ENCODE data around the gene CNTNAP2. TPM values are rescaled to one million over a fixed set of nuclear protein-coding genes. Genes with fewer than 3 reads are reported as not detected.
"Not testable (repeated sequence)": the region's sequence is repeated elsewhere in the genome, so short reads cannot be mapped to it uniquely, and the experiment has no call there.

Gene CNTNAP2
- total RNA-seq, 1 donor from 2014 or later = 9.2 TPM

GRCh38 chr7:147775516-147776284, 1659.1 kb downstream of the CNTNAP2 start:
- DNase-seq (ENCODE audit: low read depth) = no peak
- no peak overlapping the region for H3K4me3 ChIP-seq (ENCODE audit: low read depth, low read length)
- TF ChIP-seq, protein P1, sequence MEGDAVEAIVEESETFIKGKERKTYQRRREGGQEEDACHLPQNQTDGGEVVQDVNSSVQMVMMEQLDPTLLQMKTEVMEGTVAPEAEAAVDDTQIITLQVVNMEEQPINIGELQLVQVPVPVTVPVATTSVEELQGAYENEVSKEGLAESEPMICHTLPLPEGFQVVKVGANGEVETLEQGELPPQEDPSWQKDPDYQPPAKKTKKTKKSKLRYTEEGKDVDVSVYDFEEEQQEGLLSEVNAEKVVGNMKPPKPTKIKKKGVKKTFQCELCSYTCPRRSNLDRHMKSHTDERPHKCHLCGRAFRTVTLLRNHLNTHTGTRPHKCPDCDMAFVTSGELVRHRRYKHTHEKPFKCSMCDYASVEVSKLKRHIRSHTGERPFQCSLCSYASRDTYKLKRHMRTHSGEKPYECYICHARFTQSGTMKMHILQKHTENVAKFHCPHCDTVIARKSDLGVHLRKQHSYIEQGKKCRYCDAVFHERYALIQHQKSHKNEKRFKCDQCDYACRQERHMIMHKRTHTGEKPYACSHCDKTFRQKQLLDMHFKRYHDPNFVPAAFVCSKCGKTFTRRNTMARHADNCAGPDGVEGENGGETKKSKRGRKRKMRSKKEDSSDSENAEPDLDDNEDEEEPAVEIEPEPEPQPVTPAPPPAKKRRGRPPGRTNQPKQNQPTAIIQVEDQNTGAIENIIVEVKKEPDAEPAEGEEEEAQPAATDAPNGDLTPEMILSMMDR (conservative IDR thresholded peaks at IDR 0.05; ENCODE audit: low read depth, low read length) = no peak

GRCh38 chr7:147777309-147777708, 1660.7 kb downstream of the CNTNAP2 start:
- no peak for DNase-seq (ENCODE audit: low read depth)
- H3K4me3 ChIP-seq (ENCODE audit: low read depth, low read length) = no peak overlapping the region
- TF ChIP-seq, protein P1 (conservative IDR thresholded peaks at IDR 0.05; ENCODE audit: low read depth, low read length) = no peak

DNA sequence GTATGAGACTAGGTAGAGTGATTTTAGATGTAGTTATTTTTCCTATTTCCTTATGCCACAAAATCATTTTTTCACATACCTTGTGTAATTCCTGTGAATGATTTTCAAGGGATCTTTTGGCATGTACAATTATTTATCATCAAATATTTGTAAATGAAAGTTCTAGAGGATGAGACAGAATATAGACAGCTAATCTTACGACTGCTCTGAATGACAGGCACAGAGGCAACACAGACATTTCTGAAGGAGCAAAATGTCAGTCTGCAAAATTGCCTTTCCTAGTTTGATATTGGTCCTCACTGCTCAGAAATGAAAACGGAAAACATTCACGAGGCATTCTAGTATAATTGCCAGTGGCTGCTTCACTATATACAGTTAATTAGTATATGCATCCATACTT, 1663.3 kb downstream of the CNTNAP2 start:
- no peak overlapping the region for H3K4me3 ChIP-seq (ENCODE audit: low read depth, low read length)
- no peak for DNase-seq (ENCODE audit: low read depth)
- TF ChIP-seq, protein P1 (conservative IDR thresholded peaks at IDR 0.05; ENCODE audit: low read depth, low read length) = no peak

- TF ChIP-seq, protein P1 (conservative IDR thresholded peaks at IDR 0.05; ENCODE audit: low read depth, low read length) = no peak
- no peak for DNase-seq (ENCODE audit: low read depth)
Observed at GRCh38 chr7:147796581-147796980, 1680.0 kb downstream of the CNTNAP2 start.

GRCh38 chr7:147798001-147798400, 1681.4 kb downstream of the CNTNAP2 start:
- H3K4me3 ChIP-seq (ENCODE audit: low read depth, low read length) = no peak overlapping the region
- no peak for DNase-seq (ENCODE audit: low read depth)
- TF ChIP-seq, protein P1 (conservative IDR thresholded peaks at IDR 0.05; ENCODE audit: low read depth, low read length) = no peak

More at GRCh38 chr7:147796581-147796980, 1680.0 kb downstream of the CNTNAP2 start:
- H3K4me3 ChIP-seq (ENCODE audit: low read depth, low read length) = no peak overlapping the region

- not testable (repeated sequence) for DNase-seq (ENCODE audit: low read depth)
Observed at GRCh38 chr7:147801762-147802161, 1685.2 kb downstream of the CNTNAP2 start.

GRCh38 chr7:147803151-147803550, 1686.5 kb downstream of the CNTNAP2 start:
- TF ChIP-seq, protein P1 (conservative IDR thresholded peaks at IDR 0.05; ENCODE audit: low read depth, low read length) = no peak
- DNase-seq (ENCODE audit: low read depth) = no peak

More at GRCh38 chr7:147801762-147802161, 1685.2 kb downstream of the CNTNAP2 start:
- H3K4me3 ChIP-seq (ENCODE audit: low read depth, low read length) = not testable (repeated sequence)

More at GRCh38 chr7:147803151-147803550, 1686.5 kb downstream of the CNTNAP2 start:
- no peak overlapping the region for H3K4me3 ChIP-seq (ENCODE audit: low read depth, low read length)
